ENCODE measurements around the gene GPR37L1. TPM values are rescaled to one million over a fixed set of nuclear protein-coding genes. Genes with fewer than 3 reads are reported as not detected.

Gene GPR37L1
- total RNA-seq, 5 donors from 2014 or later (not counting 1 experiment from before 2014, with no cell fraction given) = not detected

GRCh38 chr1:202093858-202094257 is 28.9 kb upstream of the GPR37L1 start:
- Histone ChIP-seq H3K27ac (ENCODE audit: low read length) (no peak overlapping the region), H3K4me3 (ENCODE audit: control insufficient read depth in 1 of 2, extremely low read depth in 1 of 2, low read length in 1 of 2) (no peak overlapping the region), H3K9me3 (no peaks in the 10 kb centered on the region), H3K4me1 (ENCODE audit: control insufficient read depth in 1 of 2, extremely low read depth in 1 of 2, insufficient read depth in 2 of 2, low read length in 2 of 2) (no peaks in the 10 kb centered on the region), H3K36me3 (ENCODE audit: control insufficient read depth in 2 of 2, extremely low read depth in 1 of 2, insufficient read depth in 1 of 2, low read length in 1 of 2) (no peaks in the 10 kb centered on the region), H3K27me3 (replicated peaks in 1 of 2; ENCODE audit: control insufficient read depth in 2 of 2, extremely low read depth in 1 of 2, insufficient read depth in 2 of 2, low read length in 1 of 2) (peaks cover 0 to 4% of the 10 kb centered on the region in 2 experiments)
- ChIA-PET CTCF (no interaction called here), POLR2A (no interaction called here)
- Mint-ChIP-seq H3K9me3 (no peaks in the 10 kb centered on the region), H3K4me3 (no peak overlapping the region), H3K4me1 (no peaks in the 10 kb centered on the region), H3K27ac (no peak overlapping the region), H3K27me3 (peaks cover 4 to 10% of the 10 kb centered on the region in 2 donors), H3K36me3 (no peaks in the 10 kb centered on the region)
- ATAC-seq (replicated peaks in 1 of 4) = no peak
- 91% methylated on average over 6 of the region's 6 CpGs for WGBS (ENCODE audit: insufficient coverage)
- no peak for DNase-seq

DNA sequence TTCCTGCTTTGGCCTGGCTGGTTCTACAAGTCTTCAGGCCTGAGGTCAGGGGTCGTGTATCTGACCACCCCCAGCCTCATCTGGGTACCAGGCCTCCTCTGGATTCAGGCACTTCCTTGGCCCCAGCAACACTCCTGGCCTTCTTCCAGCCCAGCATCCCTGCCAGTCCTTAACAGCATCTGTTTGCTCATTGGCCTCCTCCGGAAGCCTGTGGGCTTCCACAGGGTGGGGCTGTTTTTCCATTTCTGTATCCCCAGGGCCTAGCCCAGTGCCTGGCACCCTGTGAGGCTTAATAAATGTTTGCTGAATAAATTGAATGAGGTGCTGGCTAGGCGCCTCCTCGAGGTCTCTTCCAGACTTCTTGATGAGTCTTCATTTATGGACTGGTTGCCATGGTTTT is 21.5 kb upstream of the GPR37L1 start:
- Histone ChIP-seq H3K36me3 (ENCODE audit: control insufficient read depth in 2 of 2, extremely low read depth in 1 of 2, insufficient read depth in 1 of 2, low read length in 1 of 2) (no peaks in the 10 kb centered on the region), H3K27me3 (replicated peaks in 1 of 2; ENCODE audit: control insufficient read depth in 2 of 2, extremely low read depth in 1 of 2, insufficient read depth in 2 of 2, low read length in 1 of 2) (peaks cover 0 to 2% of the 10 kb centered on the region in 2 experiments), H3K27ac (ENCODE audit: low read length) (no peak overlapping the region), H3K4me1 (ENCODE audit: control insufficient read depth in 1 of 2, extremely low read depth in 1 of 2, insufficient read depth in 2 of 2, low read length in 2 of 2) (no peaks in the 10 kb centered on the region), H3K9me3 (no peaks in the 10 kb centered on the region), H3K4me3 (ENCODE audit: control insufficient read depth in 1 of 2, extremely low read depth in 1 of 2, low read length in 1 of 2) (no peak overlapping the region)
- Mint-ChIP-seq H3K36me3 (no peaks in the 10 kb centered on the region), H3K4me1 (no peaks in the 10 kb centered on the region), H3K27me3 (peaks cover 0 to 2% of the 10 kb centered on the region in 2 donors), H3K9me3 (no peaks in the 10 kb centered on the region), H3K4me3 (no peak overlapping the region), H3K27ac (no peak overlapping the region)
- ChIA-PET CTCF (no interaction called here), POLR2A (no interaction called here)
- ATAC-seq (replicated peaks in 1 of 4) (no peak), DNase-seq (no peak)
- 38% methylated on average over 1 of the region's 4 CpGs for WGBS (ENCODE audit: insufficient coverage)

- Mint-ChIP-seq H3K4me1 (no peaks in the 10 kb centered on the region), H3K27me3 (peaks cover 0 to 3% of the 10 kb centered on the region in 2 donors), H3K36me3 (no peaks in the 10 kb centered on the region), H3K4me3 (no peak overlapping the region), H3K27ac (no peak overlapping the region), H3K9me3 (no peaks in the 10 kb centered on the region)
- Histone ChIP-seq H3K4me1 (ENCODE audit: control insufficient read depth in 1 of 2, extremely low read depth in 1 of 2, insufficient read depth in 2 of 2, low read length in 2 of 2) (no peaks in the 10 kb centered on the region), H3K27ac (ENCODE audit: low read length) (no peak overlapping the region), H3K27me3 (replicated peaks in 1 of 2; ENCODE audit: control insufficient read depth in 2 of 2, extremely low read depth in 1 of 2, insufficient read depth in 2 of 2, low read length in 1 of 2) (peaks cover 0 to 6% of the 10 kb centered on the region in 2 experiments), H3K9me3 (no peaks in the 10 kb centered on the region), H3K4me3 (ENCODE audit: control insufficient read depth in 1 of 2, extremely low read depth in 1 of 2, low read length in 1 of 2) (no peak overlapping the region), H3K36me3 (ENCODE audit: control insufficient read depth in 2 of 2, extremely low read depth in 1 of 2, insufficient read depth in 1 of 2, low read length in 1 of 2) (no peaks in the 10 kb centered on the region)
- WGBS (ENCODE audit: insufficient coverage) = 78% methylated on average over 4 of the region's 10 CpGs
- no peak for DNase-seq
- ChIA-PET POLR2A (no interaction called here), CTCF (no interaction called here)
- ATAC-seq (replicated peaks in 1 of 4) = no peak
Observed at GRCh38 chr1:202104073-202104472, 18.6 kb upstream of the GPR37L1 start.

GRCh38 chr1:202105571-202106339 is 17.0 kb upstream of the GPR37L1 start:
- Histone ChIP-seq H3K36me3 (ENCODE audit: control insufficient read depth in 2 of 2, extremely low read depth in 1 of 2, insufficient read depth in 1 of 2, low read length in 1 of 2) (no peaks in the 10 kb centered on the region), H3K9me3 (no peaks in the 10 kb centered on the region), H3K27ac (ENCODE audit: low read length) (no peak overlapping the region), H3K27me3 (replicated peaks in 1 of 2; ENCODE audit: control insufficient read depth in 2 of 2, extremely low read depth in 1 of 2, insufficient read depth in 2 of 2, low read length in 1 of 2) (peaks cover 0 to 8% of the 10 kb centered on the region in 2 experiments), H3K4me1 (ENCODE audit: control insufficient read depth in 1 of 2, extremely low read depth in 1 of 2, insufficient read depth in 2 of 2, low read length in 2 of 2) (no peaks in the 10 kb centered on the region), H3K4me3 (ENCODE audit: control insufficient read depth in 1 of 2, extremely low read depth in 1 of 2, low read length in 1 of 2) (no peak overlapping the region)
- POLR2A ChIA-PET = no interaction called here
- whole genome bisulfite sequencing (ENCODE audit: insufficient coverage) = 70% methylated on average over 6 of the region's 10 CpGs
- CTCF ChIA-PET = no interaction called here
- peaks cover 0 to 3% of the 10 kb centered on the region in 2 donors for H3K27me3 Mint-ChIP-seq
- no peaks in the 10 kb centered on the region for H3K36me3 Mint-ChIP-seq
- H3K9me3 Mint-ChIP-seq = no peaks in the 10 kb centered on the region
- H3K27ac Mint-ChIP-seq = no peak overlapping the region
- ATAC-seq (replicated peaks in 1 of 4) = no peak
- no peaks in the 10 kb centered on the region for H3K4me1 Mint-ChIP-seq
- no peak for DNase-seq
- H3K4me3 Mint-ChIP-seq = no peak overlapping the region

- POLR2A ChIA-PET = no interaction called here
- Mint-ChIP-seq H3K9me3 (no peaks in the 10 kb centered on the region), H3K27ac (no peak overlapping the region), H3K36me3 (no peaks in the 10 kb centered on the region), H3K4me3 (no peak overlapping the region), H3K4me1 (no peaks in the 10 kb centered on the region), H3K27me3 (peaks cover 0 to 1% of the 10 kb centered on the region in 2 donors)
- 90% methylated on average over 2 of the region's 10 CpGs for WGBS (ENCODE audit: insufficient coverage)
- no peak overlapping the region for H3K4me3 ChIP-seq (ENCODE audit: control insufficient read depth in 1 of 2, extremely low read depth in 1 of 2, low read length in 1 of 2)
- no peaks in the 10 kb centered on the region for H3K36me3 ChIP-seq (ENCODE audit: control insufficient read depth in 2 of 2, extremely low read depth in 1 of 2, insufficient read depth in 1 of 2, low read length in 1 of 2)
- no peaks in the 10 kb centered on the region for H3K9me3 ChIP-seq
- CTCF ChIA-PET = no interaction called here
- H3K4me1 ChIP-seq (ENCODE audit: control insufficient read depth in 1 of 2, extremely low read depth in 1 of 2, insufficient read depth in 2 of 2, low read length in 2 of 2) = no peaks in the 10 kb centered on the region
- no peak for ATAC-seq (replicated peaks in 1 of 4)
- no peak overlapping the region for H3K27ac ChIP-seq (ENCODE audit: low read length)
- DNase-seq = no peak
- peaks cover 0 to 9% of the 10 kb centered on the region in 2 experiments for H3K27me3 ChIP-seq (replicated peaks in 1 of 2; ENCODE audit: control insufficient read depth in 2 of 2, extremely low read depth in 1 of 2, insufficient read depth in 2 of 2, low read length in 1 of 2)
Observed at GRCh38 chr1:202106340-202107254, 16.1 kb upstream of the GPR37L1 start.

DNA sequence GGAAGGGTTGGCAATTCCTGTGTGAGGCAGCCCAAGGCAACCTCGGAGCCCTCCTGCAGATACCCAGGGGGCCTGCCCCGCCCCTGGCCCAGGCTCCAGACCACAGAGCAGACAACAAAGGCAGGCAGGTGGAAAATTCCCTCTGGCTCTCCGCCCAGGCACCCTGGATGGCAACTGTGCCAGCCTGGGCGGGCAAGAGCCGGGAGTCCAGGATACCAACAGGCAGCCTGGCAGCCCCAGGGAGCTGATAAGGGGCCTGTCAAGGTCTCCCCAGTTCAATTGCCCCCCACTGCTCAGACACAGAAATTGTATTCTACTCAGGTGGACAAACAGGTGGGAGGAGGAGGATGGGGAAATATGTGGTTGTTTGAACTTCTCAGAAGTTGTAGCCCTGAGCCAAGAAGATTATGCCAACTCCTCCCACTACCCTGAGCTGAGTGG is 15.4 kb upstream of the GPR37L1 start:
- ChIA-PET POLR2A (no interaction called here), CTCF (no interaction called here)
- Histone ChIP-seq H3K27me3 (replicated peaks in 1 of 2; ENCODE audit: control insufficient read depth in 2 of 2, extremely low read depth in 1 of 2, insufficient read depth in 2 of 2, low read length in 1 of 2) (peaks cover 0 to 9% of the 10 kb centered on the region in 2 experiments), H3K4me1 (ENCODE audit: control insufficient read depth in 1 of 2, extremely low read depth in 1 of 2, insufficient read depth in 2 of 2, low read length in 2 of 2) (no peaks in the 10 kb centered on the region), H3K36me3 (ENCODE audit: control insufficient read depth in 2 of 2, extremely low read depth in 1 of 2, insufficient read depth in 1 of 2, low read length in 1 of 2) (no peaks in the 10 kb centered on the region), H3K4me3 (ENCODE audit: control insufficient read depth in 1 of 2, extremely low read depth in 1 of 2, low read length in 1 of 2) (no peak overlapping the region), H3K27ac (ENCODE audit: low read length) (no peak overlapping the region), H3K9me3 (no peaks in the 10 kb centered on the region)
- WGBS (ENCODE audit: insufficient coverage) = 65% methylated on average over 3 of the region's 5 CpGs
- no peak overlapping the region for H3K27ac Mint-ChIP-seq
- peaks cover 0 to 1% of the 10 kb centered on the region in 2 donors for H3K27me3 Mint-ChIP-seq
- no peaks in the 10 kb centered on the region for H3K9me3 Mint-ChIP-seq
- H3K4me3 Mint-ChIP-seq = no peak overlapping the region
- DNase-seq = no peak
- H3K36me3 Mint-ChIP-seq = no peaks in the 10 kb centered on the region
- no peaks in the 10 kb centered on the region for H3K4me1 Mint-ChIP-seq
- ATAC-seq (replicated peaks in 1 of 4) = no peak
